Cardiac septum (tissue), 1 donor: Measurements from ENCODE around the gene NTSR1. TPM values are rescaled to one million over a fixed set of nuclear protein-coding genes. Genes with fewer than 3 reads are reported as not detected.
A peak's percentile ranks its signal among the peaks of the same experiment; 100 is the strongest.

Experiments used
- DNase-seq: peaks from one replicate; pipeline ENCODE4 v3.0.0-alpha.2; 2020; ENCODE audit warnings: low spot score
- intact Hi-C: fragments of 100-400 bp; cut with DNase I; formaldehyde crosslinking; loops from one replicate; pipeline ENCODE4 v1.14.0; 2022
- total RNA-seq: library from RNA; stranded (reverse); fragmentation: NEBNext Ultra II Directional; extraction: Animal tissue kit (Norgen Biotek cat#: 25700); gene quantifications from one replicate; pipeline ENCODE4 v1.2.1, GENCODE V29; 2021
- donor health status: DM: no; HTN: no; CAD: no.

Gene NTSR1
- total RNA-seq, 1 donor from 2014 or later: 0.08 TPM

GRCh38 chr20:62804627-62805154 is 96.1 kb downstream of the NTSR1 start, which contains the start of gene OGFR:
Gene OGFR (plus strand): TSS chr20:62804835. CDS start chr20:62804860, 25 bp downstream.
- intact Hi-C loops: loop anchor here (5.0 kb wide), 1 partner anchor 137 kb away; no protein-coding TSS in a partner anchor
- DNase-seq: no peak

- intact Hi-C loops: loop anchor here (5.0 kb wide), 1 partner anchor 138 kb away; no protein-coding TSS in a partner anchor
- DNase-seq: no peak
These were observed 96.6 kb downstream of the NTSR1 start for GRCh38 chr20:62805155-62805710.

- intact Hi-C loops: loop anchor here (5.0 kb wide), 1 partner anchor 139 kb away; no protein-coding TSS in a partner anchor
- DNase-seq: peak; percentile 86
These were observed 97.2 kb downstream of the NTSR1 start for GRCh38 chr20:62805711-62806382.

GRCh38 chr20:62806383-62807050 is 97.9 kb downstream of the NTSR1 start:
- intact Hi-C loops: loop anchor here (5.0 kb wide), 1 partner anchor 139 kb away; no protein-coding TSS in a partner anchor
- DNase-seq: no peak

GRCh38 chr20:62807444-62808210 is 99.0 kb downstream of the NTSR1 start:
- intact Hi-C loops: loop anchor here (5.0 kb wide), 1 partner anchor 140 kb away; no protein-coding TSS in a partner anchor
- no peak for DNase-seq

- intact Hi-C loops: loop anchor here (5.0 kb wide), 1 partner anchor 141 kb away; no protein-coding TSS in a partner anchor
- DNase-seq: peak; percentile 87
These were observed 99.7 kb downstream of the NTSR1 start for GRCh38 chr20:62808211-62808865.

GRCh38 chr20:62809530-62810428 is 101.1 kb downstream of the NTSR1 start:
- intact Hi-C loops: loop anchor here (5.0 kb wide), 1 partner anchor 142 kb away; no protein-coding TSS in a partner anchor
- no peak for DNase-seq

GRCh38 chr20:62811320-62811719 is 102.7 kb downstream of the NTSR1 start:
- intact Hi-C loops: no loop called here
- DNase-seq: no peak

GRCh38 chr20:62811720-62812119 is 103.1 kb downstream of the NTSR1 start:
- DNase-seq: no peak
- intact Hi-C loops: no loop called here

Other genes starting within 250 kb of the NTSR1 start
- gene GATA5, start 232.8 kb upstream of the NTSR1 start, total RNA-seq: 1.0 TPM
- 10.8 TPM for gene SLCO4A1, start 66.3 kb upstream of the NTSR1 start, total RNA-seq
- gene MRGBP, start 87.6 kb downstream of the NTSR1 start, total RNA-seq: 7.9 TPM
- gene OGFR, start 96.0 kb downstream of the NTSR1 start, total RNA-seq: 16.4 TPM
- 0.94 TPM for gene COL9A3, start 108.2 kb downstream of the NTSR1 start, total RNA-seq
- 7.8 TPM for gene TCFL5, start 153.0 kb downstream of the NTSR1 start, total RNA-seq
- gene DIDO1, start 217.7 kb downstream of the NTSR1 start, total RNA-seq: 38.9 TPM
- 16.4 TPM for gene GID8, start 229.3 kb downstream of the NTSR1 start, total RNA-seq
- 1.7 TPM for gene SLC17A9, start 243.9 kb downstream of the NTSR1 start, total RNA-seq